Endothelial cell (in vitro differentiated cells): ENCODE results near the gene GAS2L1. TPM values are rescaled to one million over a fixed set of nuclear protein-coding genes. Genes with fewer than 3 reads are reported as not detected.

ENCODE experiments used
- DNase-seq: peaks from one replicate; pipeline ENCODE4 v3.0.0; 2021; ENCODE audit warnings: low spot score
- H3K27ac Mint-ChIP-seq: one replicate; pipeline ENCODE4 v1.8.0; 2021; ENCODE audit warnings: mixed read lengths, inconsistent platforms; ENCODE audit not compliant: unreplicated experiment
- H3K27me3 Mint-ChIP-seq: one replicate; pipeline ENCODE4 v1.8.0; 2021; ENCODE audit warnings: mild to moderate bottlenecking, moderate library complexity, mixed read lengths, inconsistent platforms; ENCODE audit not compliant: unreplicated experiment
- H3K36me3 Mint-ChIP-seq: one replicate; pipeline ENCODE4 v1.8.0; 2021; ENCODE audit warnings: mild to moderate bottlenecking, low read depth, mixed read lengths, inconsistent platforms; ENCODE audit not compliant: unreplicated experiment
- H3K4me1 Mint-ChIP-seq: one replicate; pipeline ENCODE4 v1.8.0; 2021; ENCODE audit warnings: mild to moderate bottlenecking, mixed read lengths, inconsistent platforms; ENCODE audit not compliant: unreplicated experiment
- H3K4me3 Mint-ChIP-seq: one replicate; pipeline ENCODE4 v1.8.0; 2021; ENCODE audit warnings: mild to moderate bottlenecking, mixed read lengths, inconsistent platforms; ENCODE audit not compliant: unreplicated experiment
- H3K9me3 Mint-ChIP-seq: one replicate; pipeline ENCODE4 v1.8.0; 2021; ENCODE audit warnings: mixed read lengths, inconsistent platforms; ENCODE audit not compliant: unreplicated experiment
- total RNA-seq: library from RNA; stranded (reverse); fragmentation: NEBNext Ultra II Directional; extraction: Animal tissue kit (Norgen Biotek cat#: 25700); gene quantifications from one replicate; pipeline ENCODE4 v1.2.1, GENCODE V29; 2021; ENCODE audit not compliant: unreplicated experiment
- TF ChIP-seq, protein P1 (sequence below): fragments of 200-600 bp; sonication (generic); IDR thresholded peaks from one replicate; pipeline ENCODE4 v1.5.0; 2021; ENCODE audit warnings: antibody characterized with exemption; ENCODE audit not compliant: unreplicated experiment

GAS2L1 gene
- total RNA-seq, 1 donor from 2014 or later: 33.6 TPM

- H3K36me3 Mint-ChIP-seq: peaks cover 38% of the 10 kb centered on the region
- H3K4me3 Mint-ChIP-seq: no peak overlapping the region
- TF ChIP-seq, protein P1, sequence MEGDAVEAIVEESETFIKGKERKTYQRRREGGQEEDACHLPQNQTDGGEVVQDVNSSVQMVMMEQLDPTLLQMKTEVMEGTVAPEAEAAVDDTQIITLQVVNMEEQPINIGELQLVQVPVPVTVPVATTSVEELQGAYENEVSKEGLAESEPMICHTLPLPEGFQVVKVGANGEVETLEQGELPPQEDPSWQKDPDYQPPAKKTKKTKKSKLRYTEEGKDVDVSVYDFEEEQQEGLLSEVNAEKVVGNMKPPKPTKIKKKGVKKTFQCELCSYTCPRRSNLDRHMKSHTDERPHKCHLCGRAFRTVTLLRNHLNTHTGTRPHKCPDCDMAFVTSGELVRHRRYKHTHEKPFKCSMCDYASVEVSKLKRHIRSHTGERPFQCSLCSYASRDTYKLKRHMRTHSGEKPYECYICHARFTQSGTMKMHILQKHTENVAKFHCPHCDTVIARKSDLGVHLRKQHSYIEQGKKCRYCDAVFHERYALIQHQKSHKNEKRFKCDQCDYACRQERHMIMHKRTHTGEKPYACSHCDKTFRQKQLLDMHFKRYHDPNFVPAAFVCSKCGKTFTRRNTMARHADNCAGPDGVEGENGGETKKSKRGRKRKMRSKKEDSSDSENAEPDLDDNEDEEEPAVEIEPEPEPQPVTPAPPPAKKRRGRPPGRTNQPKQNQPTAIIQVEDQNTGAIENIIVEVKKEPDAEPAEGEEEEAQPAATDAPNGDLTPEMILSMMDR: no peak
Observed at GRCh38 chr22:29302402-29302680, 4.1 kb upstream of the GAS2L1 start.

GRCh38 chr22:29302681-29303465 lies 3.6 kb upstream of the GAS2L1 start:
- Mint-ChIP-seq H3K27me3 (peaks cover 21% of the 10 kb centered on the region), H3K9me3 (no peaks in the 10 kb centered on the region), H3K4me1 (peaks cover 24% of the 10 kb centered on the region), H3K27ac (no peak overlapping the region), H3K4me3 (no peak overlapping the region), H3K36me3 (peaks cover 38% of the 10 kb centered on the region)
- TF ChIP-seq, protein P1: no peak
- no peak for DNase-seq

More at GRCh38 chr22:29302402-29302680, 4.1 kb upstream of the GAS2L1 start:
- no peak for DNase-seq
- peaks cover 24% of the 10 kb centered on the region for H3K4me1 Mint-ChIP-seq
- peaks cover 20% of the 10 kb centered on the region for H3K27me3 Mint-ChIP-seq
- no peak overlapping the region for H3K27ac Mint-ChIP-seq
- H3K9me3 Mint-ChIP-seq: no peaks in the 10 kb centered on the region

DNA sequence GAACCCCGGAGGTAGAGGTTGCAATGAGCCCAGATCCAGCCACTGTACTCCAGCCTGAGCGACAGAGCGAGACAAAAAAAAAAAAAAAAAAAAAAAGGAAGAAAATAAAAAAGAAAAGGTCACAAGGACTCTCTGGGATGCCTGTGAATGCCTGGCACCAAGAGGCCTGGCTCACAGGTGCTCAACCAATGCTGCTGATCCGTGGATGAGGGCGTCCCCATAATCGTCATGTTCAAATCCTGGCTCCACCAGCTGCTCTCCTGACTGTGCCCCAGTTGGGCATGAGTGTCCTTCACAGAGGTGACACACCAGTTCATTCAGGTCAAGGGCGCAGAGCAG lies 645 bp upstream of the GAS2L1 start:
- DNase-seq: no peak
- peaks cover 17% of the 10 kb centered on the region for H3K36me3 Mint-ChIP-seq
- H3K4me1 Mint-ChIP-seq: peaks cover 22% of the 10 kb centered on the region
- H3K4me3 Mint-ChIP-seq: peak overlapping the region; percentile 81
- H3K27ac Mint-ChIP-seq: peak overlapping the region; percentile 68
- no peaks in the 10 kb centered on the region for H3K9me3 Mint-ChIP-seq
- TF ChIP-seq, protein P1: no peak
- H3K27me3 Mint-ChIP-seq: peaks cover 20% of the 10 kb centered on the region

GRCh38 chr22:29306835-29307595 lies 565 bp downstream of the GAS2L1 start:
- Mint-ChIP-seq H3K36me3 (peaks cover 14% of the 10 kb centered on the region), H3K4me1 (peaks cover 20% of the 10 kb centered on the region), H3K9me3 (no peaks in the 10 kb centered on the region), H3K27me3 (peaks cover 18% of the 10 kb centered on the region), H3K27ac (peak overlapping the region; percentile 82), H3K4me3 (peak overlapping the region; percentile 97)
- DNase-seq: peak; percentile 85
- TF ChIP-seq, protein P1: no peak

- Mint-ChIP-seq H3K4me1 (peaks cover 22% of the 10 kb centered on the region), H3K36me3 (peaks cover 19% of the 10 kb centered on the region), H3K27me3 (peaks cover 22% of the 10 kb centered on the region), H3K27ac (peak overlapping the region; percentile 82), H3K9me3 (no peaks in the 10 kb centered on the region), H3K4me3 (peak overlapping the region; percentile 97)
- no peak for DNase-seq
- TF ChIP-seq, protein P1: no peak
Observed at GRCh38 chr22:29307596-29308147, 1.2 kb downstream of the GAS2L1 start.
